GM12892 (cell line): ENCODE results near the gene NSG2.

Source experiments
- DNase-seq: peaks from one replicate; pipeline ENCODE4 v3.0.0; 2011; ENCODE audit not compliant: insufficient read length
- FAIRE-seq: peaks from 2 replicates; lab custom pipeline; 2011; peaks lifted over from hg19 to GRCh38; lab: Jason Lieb, UNC
- POLR2A ChIP-seq: IDR thresholded peaks from 2 replicates; pipeline ENCODE4 v1.6.1; 2011; ENCODE audit warnings: low read depth, low read length, control low read depth
- POLR2AphosphoS5 ChIP-seq: IDR thresholded peaks from 2 replicates; pipeline ENCODE4 v1.6.1; 2011; ENCODE audit warnings: low read depth, low read length, control low read depth
- TAF1 ChIP-seq: IDR thresholded peaks from 2 replicates; pipeline ENCODE4 v1.6.1; 2011; ENCODE audit warnings: low read depth, mild to moderate bottlenecking, control low read depth, low read length, borderline replicate concordance

The NSG2 gene

DNA sequence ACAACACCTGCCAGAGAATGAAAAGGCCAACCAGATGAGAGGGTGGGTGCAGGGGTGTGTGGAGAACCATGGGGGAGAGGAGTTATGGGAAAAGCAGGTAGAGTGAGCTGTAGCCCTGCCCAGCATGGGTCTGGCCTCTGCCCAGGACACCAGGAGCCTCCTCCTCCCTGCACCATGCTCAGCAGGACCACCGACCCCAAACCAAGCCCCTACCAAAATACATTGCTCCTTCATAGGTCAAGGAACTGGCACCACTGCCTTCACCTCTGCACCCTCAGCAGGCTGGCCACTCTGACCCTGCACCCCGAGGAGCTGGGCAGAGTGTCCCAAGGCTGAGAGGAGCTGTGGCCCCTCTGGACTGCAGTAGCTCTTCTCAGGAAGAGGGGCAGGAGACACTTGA lies 102.0 kb downstream of the NSG2 start:
- FAIRE-seq, result no peak
- DNase-seq, result no peak
- no peak for TF ChIP-seq POLR2A
- no peak for TF ChIP-seq TAF1
- no peak for TF ChIP-seq POLR2AphosphoS5

DNA sequence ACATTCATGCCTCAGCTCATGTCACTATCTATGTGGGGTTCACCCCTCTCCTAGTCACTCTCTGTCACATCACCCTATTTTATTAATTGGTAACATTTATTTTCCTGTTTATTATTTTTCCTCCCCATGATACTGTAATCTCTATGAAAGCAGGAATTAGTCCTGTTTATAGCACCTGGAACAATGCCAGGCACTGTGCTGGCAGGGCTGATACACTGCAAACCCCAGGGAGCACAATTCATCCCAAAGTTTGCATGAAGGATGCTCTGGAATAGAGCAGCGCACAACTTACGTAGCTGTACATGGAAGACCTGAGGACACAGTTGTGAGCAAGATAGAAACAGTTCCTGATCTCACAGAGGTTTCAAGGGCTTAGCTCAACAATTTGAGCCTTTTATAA lies 103.2 kb downstream of the NSG2 start:
- no peak for TF ChIP-seq TAF1
- TF ChIP-seq POLR2A, result no peak
- TF ChIP-seq POLR2AphosphoS5, result no peak
- FAIRE-seq, result no peak
- no peak for DNase-seq

DNA sequence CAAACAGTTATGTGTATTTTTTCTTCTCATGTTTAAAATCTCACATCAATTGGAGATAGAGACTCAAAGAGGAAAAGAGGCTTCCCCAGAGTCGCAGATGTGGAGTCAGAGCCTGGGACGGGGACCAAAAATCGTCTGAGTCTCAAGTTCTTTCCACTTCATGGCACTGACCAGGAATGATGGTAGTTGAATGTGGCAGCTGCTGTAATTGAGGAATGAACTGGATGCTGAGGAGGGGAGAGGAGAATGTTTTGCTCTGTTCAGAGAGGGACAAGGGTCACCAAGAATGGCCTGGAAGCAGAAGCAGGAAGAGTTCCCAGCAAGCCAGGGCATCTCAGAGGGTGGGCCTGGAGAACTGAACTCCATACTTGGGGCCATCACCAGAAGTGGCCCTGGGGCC lies 103.9 kb downstream of the NSG2 start:
- FAIRE-seq (no peak), DNase-seq (no peak)
- no peak for TF ChIP-seq POLR2AphosphoS5
- no peak for TF ChIP-seq POLR2A
- no peak for TF ChIP-seq TAF1

DNA sequence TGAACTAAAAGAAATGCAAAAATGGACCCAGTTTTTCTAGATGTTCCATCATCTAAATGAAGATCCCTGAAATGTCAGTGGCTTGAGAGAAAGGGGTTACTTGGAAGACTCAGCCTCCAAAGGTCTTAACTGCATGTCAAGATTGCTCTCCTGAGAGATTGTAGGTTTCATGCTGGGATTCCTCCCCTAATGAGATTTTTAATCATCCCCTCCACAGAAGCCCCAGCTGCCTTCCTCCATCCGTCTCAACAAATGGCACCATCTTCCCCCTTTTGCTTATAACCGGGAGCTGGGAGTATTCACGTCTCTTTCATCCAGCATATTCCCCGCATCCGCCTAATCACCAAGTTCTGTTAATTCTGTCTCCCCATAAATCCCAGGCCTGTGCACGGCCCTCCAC lies 104.5 kb downstream of the NSG2 start:
- no peak for TF ChIP-seq POLR2AphosphoS5
- no peak for TF ChIP-seq POLR2A
- TF ChIP-seq TAF1, result no peak
- no peak for DNase-seq
- no peak for FAIRE-seq

DNA sequence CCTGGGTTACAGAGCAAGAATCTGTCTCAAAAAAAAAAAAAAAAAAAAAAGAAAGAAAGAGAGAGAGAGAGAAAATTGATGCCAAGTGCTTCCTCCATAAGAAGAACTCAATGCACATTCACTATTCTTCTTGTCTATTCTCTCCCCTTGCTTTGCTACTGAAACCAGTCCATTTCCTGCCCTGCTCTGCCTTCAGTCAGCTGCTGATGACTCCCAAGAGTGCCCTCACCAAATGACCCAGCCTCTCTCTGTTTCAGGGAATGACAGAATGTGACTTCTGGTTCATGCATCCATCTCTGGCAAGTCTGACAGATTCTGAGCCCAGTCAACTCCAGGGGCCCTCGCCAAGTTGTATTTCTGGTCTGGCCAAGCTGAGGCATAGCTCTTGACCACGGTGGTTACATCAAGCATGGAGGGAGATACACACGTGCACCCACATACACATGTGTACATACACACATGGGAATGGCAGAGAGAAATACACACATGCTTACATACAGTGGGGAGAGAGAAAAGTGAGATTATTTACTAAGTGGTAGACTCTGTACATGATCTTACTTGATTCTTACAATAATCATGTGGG lies 106.2 kb downstream of the NSG2 start:
- no peak for TF ChIP-seq TAF1
- no peak for TF ChIP-seq POLR2A
- no peak for TF ChIP-seq POLR2AphosphoS5
- FAIRE-seq (no peak), DNase-seq (no peak)

DNA sequence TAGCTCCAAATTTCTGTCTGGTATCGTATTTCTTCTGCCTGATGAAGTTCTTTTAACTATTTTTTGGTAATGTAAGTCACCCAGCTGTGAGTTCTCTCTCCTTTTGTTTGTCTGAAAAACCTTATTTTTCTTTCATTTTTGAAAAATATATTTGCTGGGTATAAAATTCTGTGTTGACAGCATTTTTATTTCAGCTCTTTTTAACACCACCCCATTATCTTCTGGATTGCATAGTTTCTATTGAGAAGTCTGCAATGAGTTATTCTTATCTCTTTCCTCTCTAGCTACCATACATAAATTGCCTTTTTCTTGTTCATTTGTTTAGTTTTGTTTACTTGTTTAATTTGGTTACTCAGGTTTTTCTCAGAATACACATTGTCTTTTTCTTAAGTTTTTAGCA lies 109.1 kb downstream of the NSG2 start:
- no peak for TF ChIP-seq POLR2AphosphoS5
- no peak for TF ChIP-seq POLR2A
- TF ChIP-seq TAF1, result no peak
- no peak for FAIRE-seq
- no peak for DNase-seq

DNA sequence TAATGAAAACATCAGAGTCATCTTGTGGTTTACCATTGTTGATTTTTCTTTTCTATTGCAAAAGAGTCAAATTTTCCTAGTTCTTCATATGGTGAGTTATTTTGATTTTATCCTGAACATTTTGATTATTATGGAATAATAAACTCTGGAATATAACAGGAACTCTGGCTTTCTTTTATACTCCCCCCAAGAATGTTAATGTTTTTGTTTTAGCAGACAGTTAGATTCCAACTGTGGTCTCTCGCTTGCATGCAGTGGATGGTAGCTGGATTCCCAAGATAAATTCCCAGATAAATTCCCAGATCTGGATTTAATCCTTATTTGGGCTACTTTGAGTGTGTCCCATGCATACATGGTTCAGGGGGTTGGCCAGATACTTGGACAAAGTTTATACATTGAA lies 109.8 kb downstream of the NSG2 start:
- no peak for DNase-seq
- TF ChIP-seq POLR2AphosphoS5 (no peak), TAF1 (no peak), POLR2A (no peak)
- no peak for FAIRE-seq

DNA sequence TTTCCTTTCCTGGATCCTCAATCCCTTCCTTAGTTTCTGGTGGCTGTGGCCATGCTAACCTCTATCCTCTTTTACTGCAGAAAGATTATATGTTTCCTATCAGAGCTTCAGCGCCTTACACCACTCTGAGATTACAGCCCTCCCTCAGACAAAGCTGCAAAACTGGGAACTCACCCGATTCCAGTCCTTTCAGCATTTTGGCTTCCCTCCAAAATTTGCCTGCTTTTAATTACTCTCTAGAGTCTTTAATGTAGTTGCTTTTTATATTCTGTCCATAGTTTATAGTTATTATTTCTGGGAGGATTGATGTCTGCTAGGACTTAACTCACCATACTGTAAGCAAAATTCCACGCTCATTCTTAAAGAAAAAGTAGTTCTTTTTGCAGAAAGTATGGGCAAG lies 110.2 kb downstream of the NSG2 start:
- no peak for DNase-seq
- no peak for TF ChIP-seq POLR2AphosphoS5
- no peak for TF ChIP-seq TAF1
- no peak for TF ChIP-seq POLR2A

DNA sequence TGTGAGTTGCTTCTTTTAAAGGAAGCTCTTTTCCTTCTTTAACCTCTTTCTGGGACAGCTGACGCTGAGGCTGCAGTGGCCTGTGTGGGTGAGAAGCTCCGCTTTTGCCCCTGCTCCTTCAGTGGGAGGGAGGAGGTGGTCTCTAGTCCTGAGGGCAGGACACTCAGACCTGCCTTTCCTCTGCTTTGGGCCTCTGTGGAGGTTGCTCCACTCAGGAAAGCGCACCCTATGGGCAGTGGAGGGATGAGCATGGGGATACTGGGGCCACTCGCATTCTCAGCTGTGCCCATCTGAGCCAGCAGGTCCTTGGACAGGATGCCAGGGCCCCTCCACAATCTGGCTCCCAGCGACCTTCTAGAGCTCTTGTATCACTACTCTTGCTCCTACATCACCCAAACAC lies 111.5 kb downstream of the NSG2 start:
- DNase-seq (no peak), FAIRE-seq (no peak)
- TF ChIP-seq POLR2A (no peak), POLR2AphosphoS5 (no peak), TAF1 (no peak)

More for the DNA sequence above, 110.2 kb downstream of the NSG2 start:
- no peak for FAIRE-seq
